GM18867 (cell line): ENCODE measurements around the gene SERAC1.
A peak's percentile ranks its signal among the peaks of the same experiment; 100 is the strongest.
"Not testable (repeated sequence)": the region's sequence is repeated elsewhere in the genome, so short reads cannot be mapped to it uniquely, and the experiment has no call there.

Experiments
- ATAC-seq: cut with Tn5 transposase; IDR thresholded peaks from one replicate; pipeline ENCODE4 v1.9.1; 2021; ENCODE audit warnings: mild to moderate bottlenecking, moderate library complexity; ENCODE audit not compliant: unreplicated experiment

The SERAC1 gene

DNA sequence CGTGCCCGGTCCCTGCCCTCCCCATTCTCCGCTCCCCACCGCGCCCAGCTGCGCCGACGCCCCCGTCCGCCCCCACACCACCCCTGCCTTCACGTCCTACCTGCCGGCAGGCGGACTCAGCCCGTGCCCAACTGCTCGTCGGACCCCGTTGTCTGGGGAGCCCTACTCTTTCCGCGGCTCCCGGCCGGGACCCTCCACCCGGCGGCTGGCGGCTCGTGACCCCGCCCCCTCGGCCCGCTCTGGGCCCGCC, at the start of gene SERAC1:
SERAC1 (minus strand) TSS at position 223 of the 250 bp plus-strand sequence. CDS start 9,899 bp downstream, outside the sequence.
- no peak for ATAC-seq

DNA sequence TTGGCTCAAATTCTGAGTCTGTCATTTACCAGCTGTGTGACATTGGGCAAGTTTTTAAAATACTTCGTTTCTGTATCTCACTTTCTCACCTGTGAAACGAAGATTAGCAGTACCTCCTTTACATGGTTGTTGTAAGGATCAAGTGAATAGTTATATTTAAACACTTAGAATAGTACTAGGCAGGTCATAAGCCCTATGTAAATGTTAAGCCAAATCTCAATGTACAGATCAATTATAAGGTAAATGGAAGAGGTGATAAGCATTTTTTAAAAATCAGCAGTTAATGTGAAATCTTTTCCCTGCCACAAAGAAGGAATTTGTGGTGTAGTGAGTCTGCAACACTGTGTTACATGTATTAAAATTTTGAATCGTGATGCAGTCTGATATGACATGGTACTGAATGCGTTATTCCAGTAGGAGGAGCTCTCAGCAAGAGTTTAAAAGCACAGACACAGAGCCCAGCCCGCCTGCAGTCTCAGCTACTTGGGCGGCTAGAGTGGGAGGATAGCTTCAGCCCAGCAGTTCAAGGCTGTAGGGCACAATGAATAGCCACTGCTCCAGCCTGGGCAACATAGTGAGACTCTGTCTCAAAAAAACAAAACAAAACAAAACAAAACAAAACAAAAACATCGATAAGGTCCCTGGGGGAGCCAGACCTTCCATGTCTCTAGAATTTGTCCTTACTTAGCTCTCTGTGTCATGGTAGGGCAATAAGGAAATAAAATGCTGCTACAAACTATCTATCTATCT, 46.0 kb upstream of the SERAC1 start:
- ATAC-seq = peak; percentile 93

DNA sequence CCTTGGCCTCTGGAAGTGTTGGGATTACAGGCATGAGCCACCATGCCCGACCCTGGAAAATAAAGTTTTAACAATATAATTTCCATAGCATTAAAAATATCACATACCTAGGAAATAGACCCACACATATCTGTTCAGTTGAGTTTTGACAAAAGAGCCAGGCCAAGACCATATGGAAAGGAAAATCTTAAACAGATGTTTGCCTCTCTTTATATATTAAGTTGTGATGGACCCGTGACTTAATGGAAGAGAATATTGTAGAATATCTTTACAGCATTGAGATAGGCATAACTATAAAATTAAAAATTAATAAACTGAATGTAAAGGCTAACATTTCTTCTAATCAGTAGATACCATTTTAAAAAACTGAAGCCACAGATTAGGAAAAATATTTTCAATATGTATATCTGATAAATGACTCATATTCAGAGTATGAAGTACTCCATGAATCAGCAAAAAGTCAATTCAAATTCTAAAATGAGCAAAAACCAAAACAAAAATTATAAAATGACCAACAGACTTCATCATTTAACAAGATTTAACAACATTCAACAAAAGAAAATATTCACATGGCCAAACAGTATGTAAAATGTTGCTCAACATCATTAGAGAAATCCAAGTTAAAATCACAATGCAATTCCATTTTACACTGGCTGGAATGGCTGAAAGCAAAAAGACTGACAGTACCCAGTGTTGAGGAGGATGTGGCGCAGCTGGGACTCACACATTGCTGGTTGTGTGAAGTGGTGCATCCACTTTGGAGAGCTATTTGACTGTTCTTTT, 43.4 kb upstream of the SERAC1 start:
- ATAC-seq = no peak

DNA sequence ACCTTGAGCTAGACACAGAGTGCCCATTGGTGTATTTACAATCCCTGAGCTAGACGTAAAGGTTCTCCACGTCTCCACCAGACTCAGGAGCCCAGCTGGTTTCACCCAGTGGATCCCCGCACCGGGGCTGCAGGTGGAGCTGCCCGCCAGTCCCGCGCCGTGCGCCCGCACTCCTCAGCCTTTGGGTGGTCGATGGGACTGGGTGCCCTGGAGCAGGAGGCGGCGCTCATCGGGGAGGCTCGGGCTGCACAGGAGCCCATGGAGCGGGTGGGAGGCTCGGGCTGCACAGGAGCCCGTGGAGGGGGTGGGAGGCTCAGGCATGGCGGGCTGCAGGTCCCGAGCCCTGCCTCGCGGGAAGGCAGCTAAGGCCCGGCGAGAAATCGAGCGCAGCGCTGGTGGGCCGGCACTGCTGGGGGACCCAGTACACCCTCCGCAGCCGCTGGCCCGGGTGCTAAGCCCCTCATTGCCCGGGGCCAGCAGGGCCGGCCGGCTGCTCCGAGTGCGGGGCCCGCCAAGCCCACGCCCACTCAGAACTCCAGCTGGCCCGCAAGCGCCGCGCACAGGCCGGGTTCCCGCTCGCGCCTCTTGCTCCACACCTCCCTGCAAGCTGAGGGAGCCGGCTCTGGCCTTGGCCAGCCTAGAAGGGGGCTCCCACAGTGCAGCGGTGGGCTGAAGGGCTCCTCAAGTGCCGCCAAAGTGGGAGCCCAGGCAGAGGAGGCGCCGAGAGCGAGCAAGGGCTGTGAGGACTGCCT, 41.7 kb upstream of the SERAC1 start:
- not testable (repeated sequence) for ATAC-seq

DNA sequence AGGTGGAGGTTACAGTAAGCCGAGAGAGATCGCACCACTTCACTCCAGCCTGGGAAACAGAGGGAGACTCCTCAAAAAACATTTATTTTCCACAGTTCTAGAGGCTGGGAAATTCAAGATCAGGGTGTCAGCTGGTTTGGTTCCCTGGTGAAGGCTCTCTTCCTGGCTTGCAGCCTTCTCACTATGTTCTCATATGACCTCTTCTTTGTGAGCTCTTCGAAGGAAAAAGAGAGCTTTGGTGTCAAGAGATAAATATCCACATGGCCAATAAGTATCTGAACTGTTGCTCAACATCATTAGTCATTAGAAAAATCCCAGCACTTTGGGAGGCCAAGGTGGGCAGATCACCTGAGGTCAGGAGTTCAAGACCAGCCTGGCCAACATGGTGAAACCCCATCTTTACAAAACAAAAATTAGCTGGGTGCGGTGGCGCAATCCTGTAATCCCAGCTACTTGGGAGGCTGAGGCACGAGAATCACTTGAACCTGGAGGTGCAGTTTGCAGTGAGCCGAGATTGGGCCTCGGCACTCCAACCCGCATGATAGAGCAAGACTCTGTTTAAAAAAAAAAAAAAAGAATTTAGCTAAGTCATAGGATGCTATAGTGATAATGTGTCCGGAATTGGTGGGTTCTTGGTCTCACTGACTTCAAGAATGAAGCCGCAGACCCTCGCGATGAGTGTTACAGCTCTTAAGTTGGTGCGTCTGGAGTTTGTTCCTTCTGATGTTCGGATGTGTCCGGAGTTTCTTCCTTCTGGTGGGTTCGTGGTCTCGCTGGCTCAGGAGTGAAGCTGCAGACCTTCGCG, 40.4 kb upstream of the SERAC1 start:
- ATAC-seq = not testable (repeated sequence)

DNA sequence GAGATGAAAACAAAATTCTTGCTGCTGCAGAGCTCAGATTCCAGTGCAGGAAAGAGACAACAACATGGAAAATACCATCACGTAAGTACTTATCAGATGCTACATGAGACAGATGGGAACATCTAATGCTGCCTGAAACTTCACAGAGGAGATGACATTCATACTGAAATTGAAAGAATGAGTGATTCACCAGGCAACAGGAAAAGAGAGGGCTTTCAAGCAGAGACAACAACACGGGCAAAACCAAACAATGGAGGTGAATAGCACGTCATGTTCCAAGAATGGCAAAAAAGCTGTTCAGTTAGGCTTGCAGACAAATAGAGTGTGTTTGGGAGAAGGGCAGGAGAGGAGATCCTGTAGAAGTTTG, 39.3 kb upstream of the SERAC1 start:
- ATAC-seq = peak; percentile 91

DNA sequence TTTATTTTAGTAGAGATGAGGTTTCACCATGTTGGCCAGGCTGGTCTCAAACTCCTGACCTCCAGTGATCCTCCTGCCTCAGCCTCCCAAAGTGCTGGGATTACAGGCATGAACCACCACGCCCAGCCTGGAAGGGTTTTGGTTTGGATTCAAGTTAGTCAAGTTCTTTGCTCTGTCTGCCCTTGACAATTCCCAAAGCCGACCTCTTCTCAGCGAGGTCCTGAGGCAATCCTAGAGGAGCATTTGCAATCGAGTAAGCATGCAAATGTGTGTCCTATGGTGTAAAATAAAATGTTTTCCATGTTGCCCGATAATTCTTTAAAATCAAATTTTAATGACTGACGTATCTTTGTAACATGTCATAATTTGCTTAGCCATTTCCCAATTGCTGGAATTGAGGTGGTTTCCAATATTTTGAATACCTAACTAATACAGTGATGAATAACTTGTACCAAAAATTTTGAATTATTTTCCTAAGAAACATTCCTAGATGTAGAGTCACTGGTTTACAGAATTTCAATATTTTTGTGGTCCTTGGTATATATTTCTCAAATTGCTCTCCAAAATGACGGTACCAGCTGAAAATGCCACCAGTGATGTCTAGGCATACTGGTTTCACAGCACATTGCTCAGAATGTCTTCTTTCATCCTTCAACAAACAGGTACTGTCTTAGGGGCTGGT, 38.8 kb upstream of the SERAC1 start:
- peak; percentile 26 for ATAC-seq

DNA sequence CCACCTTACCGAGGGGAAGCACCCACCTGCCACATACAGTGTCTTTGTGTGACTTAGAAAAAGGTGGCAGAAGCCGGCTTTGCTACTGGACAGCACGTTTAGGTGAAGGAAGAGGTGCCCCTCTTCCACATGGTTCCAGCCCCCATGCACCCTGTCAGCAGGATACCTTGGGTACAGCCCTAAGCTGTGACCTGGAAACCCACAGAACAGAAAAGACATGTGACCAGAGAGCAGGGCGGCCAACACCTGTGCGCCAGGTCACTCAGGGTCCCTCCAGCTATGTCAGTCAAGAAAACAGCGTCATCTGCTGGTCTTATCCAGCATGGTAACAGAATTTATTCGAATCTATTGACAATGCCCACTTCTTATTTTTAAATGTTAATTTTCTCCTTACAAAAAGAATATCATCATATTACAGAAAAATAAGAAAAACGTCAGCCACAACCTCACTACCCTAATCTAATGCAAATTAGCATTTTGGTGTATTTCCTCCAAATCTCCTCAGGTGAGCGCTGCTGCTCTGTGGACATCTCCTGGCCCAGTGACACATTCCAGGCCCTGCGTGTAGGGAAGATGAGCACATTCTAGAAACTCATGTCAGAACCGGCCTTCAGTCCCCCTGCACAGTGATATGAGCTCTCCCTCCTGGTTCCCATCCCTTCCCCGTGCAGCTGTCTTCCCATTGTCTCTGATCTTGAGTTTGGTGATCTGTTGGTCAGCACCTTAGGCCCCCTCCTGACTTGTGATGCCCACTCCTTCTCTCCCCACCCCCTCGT, 37.3 kb upstream of the SERAC1 start:
- no peak for ATAC-seq

DNA sequence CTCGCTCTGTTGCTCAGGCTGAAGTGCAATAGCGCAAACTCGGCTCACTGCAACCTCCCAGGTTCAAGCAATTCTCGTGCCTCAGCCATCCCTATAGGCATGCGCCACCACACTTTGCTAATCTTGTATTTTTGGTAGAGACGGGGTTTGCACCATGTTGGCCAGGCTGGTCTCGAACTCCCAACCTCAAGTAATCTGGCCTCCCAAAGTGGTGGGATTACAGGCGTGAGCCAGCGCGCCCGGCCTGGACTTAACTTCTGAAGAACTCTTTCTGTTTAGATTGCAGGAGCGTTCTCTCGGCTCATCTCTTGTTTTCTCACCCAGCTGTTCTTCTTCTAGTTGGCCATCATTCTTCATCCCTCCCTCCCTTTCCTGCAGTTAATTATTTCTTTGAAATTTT, 30.4 kb upstream of the SERAC1 start:
- ATAC-seq = no peak

DNA sequence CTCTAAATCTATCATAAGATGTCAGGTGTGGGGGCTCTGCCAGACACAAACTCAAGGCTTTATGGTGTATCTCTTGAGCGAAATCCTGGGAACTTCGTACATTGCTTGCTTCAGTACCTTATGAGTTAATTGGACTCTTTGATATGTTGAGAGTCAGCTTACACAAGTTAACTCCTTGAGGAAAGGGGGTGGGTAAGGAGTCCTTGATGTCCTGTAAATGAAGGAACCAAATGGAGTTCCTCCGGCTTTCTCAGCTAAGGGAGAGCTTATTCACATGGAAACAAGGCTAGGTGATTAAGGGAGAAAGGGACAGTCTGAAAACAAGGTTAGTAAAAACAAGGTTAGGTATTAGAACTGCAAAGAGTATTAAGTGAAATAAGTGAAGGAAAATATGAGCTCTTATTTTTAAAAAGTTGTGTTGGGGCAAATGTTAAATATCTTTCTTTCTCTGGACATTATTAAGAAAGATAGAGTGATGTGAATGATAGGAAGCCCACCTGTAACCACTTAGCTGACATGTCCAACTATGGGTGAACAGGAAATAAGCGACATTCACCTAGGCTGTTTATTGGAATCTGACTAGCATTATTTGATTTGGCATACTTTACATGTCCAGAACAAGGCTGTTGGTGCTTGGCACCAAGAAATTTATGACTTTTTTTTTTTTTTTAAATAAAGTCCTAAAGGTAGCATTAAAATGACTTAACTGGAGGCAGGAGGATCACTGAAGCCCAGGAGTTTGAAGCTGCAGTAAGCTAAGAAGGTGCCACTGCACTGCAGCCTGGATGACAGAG, 26.6 kb upstream of the SERAC1 start:
- no peak for ATAC-seq

DNA sequence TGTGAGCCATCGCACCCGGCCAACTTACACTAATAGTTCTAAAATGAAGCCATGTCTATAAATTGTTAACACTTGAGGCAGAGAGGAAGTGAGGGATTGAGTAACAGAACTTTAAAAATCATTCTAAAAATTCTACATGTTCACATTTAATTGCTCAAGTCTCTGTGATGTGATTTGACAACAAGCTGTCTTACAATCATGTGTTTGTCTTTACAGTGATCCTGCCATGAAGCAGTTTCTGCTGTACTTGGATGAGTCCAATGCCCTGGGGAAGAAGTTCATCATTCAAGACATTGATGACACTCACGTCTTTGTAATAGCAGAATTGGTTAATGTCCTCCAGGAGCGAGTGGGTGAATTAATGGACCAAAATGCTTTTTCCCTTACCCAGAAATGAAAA, 23.7 kb upstream of the SERAC1 start:
- no peak for ATAC-seq

DNA sequence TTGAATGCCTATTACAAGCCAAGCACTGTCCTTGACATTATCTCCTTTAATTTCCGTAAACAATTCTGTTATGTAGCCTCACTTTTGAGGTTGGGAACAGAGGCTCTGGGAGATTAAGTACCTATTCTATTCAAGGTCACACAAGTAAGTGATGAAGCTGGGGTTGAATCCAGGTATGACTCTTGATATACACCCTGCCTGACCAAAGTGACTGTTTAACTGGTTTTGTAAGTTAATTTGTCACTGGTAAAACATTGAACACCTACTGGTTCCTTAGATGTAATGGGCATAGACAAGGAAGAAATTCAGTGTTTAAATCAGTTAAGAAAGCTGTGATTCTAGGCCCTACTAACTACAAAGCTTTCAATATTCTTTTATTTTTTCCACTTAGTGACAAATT, 23.0 kb upstream of the SERAC1 start:
- ATAC-seq = no peak

DNA sequence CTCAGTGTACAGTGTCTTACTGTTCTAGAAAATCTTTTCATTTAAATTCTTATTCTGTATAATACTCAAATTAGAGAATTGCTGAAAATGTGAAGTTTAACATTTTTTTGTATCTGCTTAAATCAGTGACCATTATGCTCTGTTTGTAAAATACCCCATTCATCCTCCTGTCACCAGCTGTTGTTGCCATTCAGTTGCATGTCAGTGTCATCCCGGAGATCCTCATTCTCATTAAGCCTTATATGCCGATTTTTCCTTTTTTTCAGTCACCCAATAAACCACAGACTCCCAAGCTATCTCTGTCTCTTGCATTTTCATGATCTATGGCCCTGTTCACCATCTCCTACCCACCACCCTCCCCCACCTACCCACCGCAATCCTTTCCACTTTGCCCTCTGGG, 20.5 kb upstream of the SERAC1 start:
- ATAC-seq = no peak

DNA sequence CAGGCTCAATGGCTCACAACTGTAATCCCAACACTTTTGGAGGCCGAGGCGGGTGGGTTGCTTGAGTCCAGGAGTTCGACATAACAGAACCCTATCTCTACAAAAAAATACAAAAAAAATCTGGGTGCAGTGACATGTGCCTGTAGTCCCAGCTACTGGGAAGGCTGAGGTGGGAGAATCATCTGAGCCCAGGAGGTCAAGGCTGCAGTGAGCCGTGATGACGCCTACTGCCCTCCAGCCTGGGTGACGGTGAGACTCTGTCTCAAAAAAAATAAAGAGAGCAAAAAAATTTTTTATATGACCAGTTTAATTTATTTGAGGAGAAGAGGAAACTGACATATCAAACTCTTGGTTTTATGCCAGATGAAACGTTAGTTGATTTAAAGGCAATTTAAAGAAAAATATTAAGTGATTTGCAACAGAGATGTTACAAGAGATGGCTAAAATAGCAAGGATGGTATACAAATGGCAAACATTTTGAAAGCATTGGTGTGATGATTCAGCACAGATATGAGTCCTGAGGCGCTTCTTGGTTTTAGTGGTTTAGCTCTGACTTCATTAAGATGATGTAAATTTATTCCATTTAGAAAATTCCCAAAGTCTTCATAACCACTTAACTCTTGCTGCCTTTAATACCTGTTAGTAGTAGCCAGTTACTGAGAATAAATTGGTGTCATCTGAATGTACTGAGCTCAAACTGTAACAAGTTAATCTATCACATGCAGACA, 17.8 kb upstream of the SERAC1 start:
- no peak for ATAC-seq

DNA sequence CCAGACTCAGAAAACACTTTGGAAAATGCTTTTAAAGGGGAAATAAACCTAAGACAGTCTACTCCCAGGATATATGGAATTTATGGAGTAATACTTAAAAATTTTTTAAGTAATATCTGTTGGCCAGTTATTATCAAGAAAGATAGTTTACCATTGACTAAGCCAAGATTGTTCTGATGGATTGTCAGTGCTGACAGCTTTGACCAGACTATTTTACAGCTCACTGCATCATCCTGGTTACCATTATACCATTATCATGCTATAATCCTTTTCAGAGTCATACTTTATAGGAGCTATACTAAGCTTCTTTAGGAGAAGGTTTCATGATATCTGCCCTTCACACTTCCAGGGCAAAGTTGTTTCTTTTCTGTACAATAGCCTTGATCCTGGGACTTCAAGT, 16.5 kb upstream of the SERAC1 start:
- no peak for ATAC-seq

DNA sequence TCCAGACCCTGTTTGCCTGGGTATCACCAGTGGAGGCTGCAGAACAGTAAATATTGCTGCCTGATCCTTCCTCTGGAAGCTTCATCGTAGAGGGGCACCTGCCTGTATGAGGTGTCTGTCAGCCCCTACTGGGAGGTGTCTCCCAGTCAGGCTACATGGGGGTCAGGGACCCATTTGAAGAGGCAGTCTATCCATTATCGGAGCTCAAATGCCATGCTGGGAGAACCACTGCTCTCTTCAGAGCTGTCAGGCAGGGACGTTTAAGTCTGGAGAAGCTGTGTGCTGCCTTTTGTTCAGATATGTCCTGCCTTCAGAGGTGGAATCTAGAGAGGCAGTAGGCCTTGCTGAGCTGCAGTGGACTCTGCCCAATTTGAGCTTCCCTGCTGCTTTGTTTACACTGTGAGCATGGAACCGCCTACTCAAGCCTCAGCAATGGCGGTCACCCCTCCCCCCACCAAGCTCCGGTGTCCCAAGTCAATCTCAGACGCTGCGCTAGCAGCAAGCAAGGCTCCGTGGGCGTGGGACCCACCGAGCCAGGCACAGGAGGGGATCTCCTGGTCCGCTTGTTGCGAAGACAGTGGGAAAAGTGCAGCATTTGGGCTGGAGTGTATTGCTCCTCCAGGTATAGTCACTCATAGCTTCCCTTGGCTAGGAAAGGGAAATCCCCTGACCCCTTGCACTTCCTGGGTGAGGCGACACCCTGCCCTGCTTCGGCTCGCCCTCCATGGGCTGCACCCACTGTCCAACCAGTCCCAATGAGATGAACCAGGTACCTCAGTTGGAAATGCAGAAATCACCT, 15.3 kb upstream of the SERAC1 start:
- not testable (repeated sequence) for ATAC-seq

DNA sequence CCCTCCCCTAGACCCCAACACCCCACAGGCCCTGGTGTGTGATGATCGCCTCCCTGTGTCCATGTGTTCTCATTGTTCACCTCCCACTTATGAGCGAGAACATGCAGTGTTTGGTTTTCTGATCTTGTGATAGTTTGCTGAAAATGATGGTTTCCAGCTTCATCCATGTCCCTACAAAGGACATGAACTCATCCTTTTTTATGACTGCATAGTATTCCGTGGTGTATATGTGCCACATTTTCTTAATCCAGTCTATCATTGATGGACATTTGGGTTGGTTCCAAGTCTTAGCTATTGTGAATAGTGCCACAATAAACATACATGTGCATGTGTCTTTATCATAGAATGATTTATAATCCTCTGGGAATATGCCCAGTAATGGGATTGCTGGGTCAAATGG, 9.7 kb upstream of the SERAC1 start:
- not testable (repeated sequence) for ATAC-seq

DNA sequence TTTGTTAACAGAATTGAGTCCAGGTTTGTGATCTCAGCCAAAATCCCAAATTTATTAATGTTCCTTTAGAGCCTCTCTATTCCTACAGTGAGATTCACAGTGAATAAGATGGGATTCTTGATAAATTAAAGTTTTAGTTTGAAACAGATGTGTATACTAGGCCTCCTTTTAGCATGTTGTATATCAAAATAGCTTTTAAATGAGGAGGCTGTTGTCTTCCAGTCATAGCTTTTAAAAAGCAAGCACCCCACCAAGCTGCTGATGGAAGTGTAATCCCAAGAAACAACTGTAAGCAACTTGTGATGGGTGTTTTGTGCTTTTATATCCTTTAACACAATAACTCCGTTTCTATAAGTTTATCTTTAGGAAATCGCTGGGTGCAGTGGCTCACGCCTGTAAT, 7.0 kb upstream of the SERAC1 start:
- ATAC-seq = no peak
